AG04449 (cell line): ENCODE results near the gene EYA4.
A peak's percentile ranks its signal among the peaks of the same experiment; 100 is the strongest.

ENCODE experiments used
- CTCF ChIA-PET: fragments of 350-600 bp; formaldehyde crosslinking; extraction: SDS; loops from one replicate; lab custom pipeline; 2021; ENCODE audit warnings: antibody characterized with exemption; lab: Yijun Ruan, JAX
- POLR2A ChIA-PET: fragments of 400-600, 350-600 bp; formaldehyde crosslinking; extraction: SDS; loops from one replicate; lab custom pipeline; 2020; ENCODE audit warnings: antibody characterized with exemption, inconsistent platforms; lab: Yijun Ruan, JAX
- DNase-seq: peaks from one replicate; pipeline ENCODE4 v3.0.0-alpha.2; 2010; ENCODE audit warnings: low read depth, low spot score
- H3K4me3 ChIP-seq: 2 replicates; pipeline ENCODE4 v1.5.1; 2011; ENCODE audit warnings: low read depth, mild to moderate bottlenecking, control low read depth, low read length
- CTCF ChIP-seq: IDR thresholded peaks from one replicate; pipeline ENCODE4 v1.5.1; 2011; ENCODE audit warnings: mild to moderate bottlenecking, moderate library complexity, low read length, control low read depth, inconsistent platforms; ENCODE audit not compliant: insufficient read depth; ENCODE audit errors: missing control alignments

Gene EYA4

GRCh38 chr6:133542056-133542821 lies 301.1 kb downstream of the EYA4 start:
- POLR2A ChIA-PET: no interaction called here
- no peak for TF ChIP-seq CTCF
- no peak overlapping the region for H3K4me3 ChIP-seq
- CTCF ChIA-PET: no interaction called here
- DNase-seq: no peak

GRCh38 chr6:133544419-133544818 lies 303.3 kb downstream of the EYA4 start:
- no peak overlapping the region for H3K4me3 ChIP-seq
- TF ChIP-seq CTCF: no peak
- ChIA-PET CTCF (interaction anchor here (1.3 to 1.8 kb wide), 2 partner anchors 373 to 377 kb away, joined by 5 to 6 read pairs; no protein-coding TSS in a partner anchor), POLR2A (no interaction called here)
- DNase-seq: no peak

- ChIA-PET POLR2A (no interaction called here), CTCF (interaction anchor here (1.2 to 1.8 kb wide), 3 partner anchors 24 to 583 kb away, joined by 4 to 6 read pairs (median 4); no protein-coding TSS in a partner anchor)
- H3K4me3 ChIP-seq: no peak overlapping the region
- peak; percentile 79 for DNase-seq
- no peak for TF ChIP-seq CTCF
Measured at GRCh38 chr6:133546098-133546497, 304.9 kb downstream of the EYA4 start.

GRCh38 chr6:133547136-133547535 lies 306.0 kb downstream of the EYA4 start:
- H3K4me3 ChIP-seq: no peak overlapping the region
- ChIA-PET CTCF (interaction anchor here (1.1 to 1.4 kb wide), 5 partner anchors 23 to 717 kb away, joined by 3 to 5 read pairs (median 4); no protein-coding TSS in a partner anchor), POLR2A (no interaction called here)
- TF ChIP-seq CTCF: no peak
- DNase-seq: no peak

- no peak for TF ChIP-seq CTCF
- H3K4me3 ChIP-seq: no peak overlapping the region
- ChIA-PET CTCF (interaction anchor here (1.4 to 1.7 kb wide), 2 partner anchors 724 to 726 kb away, joined by 3 to 4 read pairs; no protein-coding TSS in a partner anchor), POLR2A (no interaction called here)
- DNase-seq: peak; percentile 82
Measured at GRCh38 chr6:133548423-133549159, 307.4 kb downstream of the EYA4 start.

GRCh38 chr6:133549371-133549801 lies 308.2 kb downstream of the EYA4 start:
- ChIA-PET POLR2A (no interaction called here), CTCF (interaction anchor here (1.2 to 3.4 kb wide), 4 partner anchors 20 to 727 kb away, joined by 3 to 21 read pairs (median 4); no protein-coding TSS in a partner anchor)
- no peak overlapping the region for H3K4me3 ChIP-seq
- DNase-seq: no peak
- no peak for TF ChIP-seq CTCF
